ENCODE measurements around the gene CLCA1.

GRCh38 chr1:86421601-86422280 is 47.0 kb upstream of the CLCA1 start:
- TF ChIP-seq CTCF (IDR thresholded peaks at IDR 0.05) (no peak), POLR2A (IDR thresholded peaks at IDR 0.05) (no peak)

Data from sigmoid colon (tissue), 3 donors.